ENCODE results near the gene ZFYVE9.

GRCh38 chr1:52158218-52158617, 16.3 kb downstream of the ZFYVE9 start:
- TF ChIP-seq EZH2 (IDR thresholded peaks at IDR 0.05) (no peak), POLR2AphosphoS5 (IDR thresholded peaks at IDR 0.05; ENCODE audit: borderline replicate concordance, low read depth, low read length) (no peak)
